GM23338 (cell line): ENCODE measurements around the gene TMEM217. TPM values are rescaled to one million over a fixed set of nuclear protein-coding genes. Genes with fewer than 3 reads are reported as not detected.

Source experiments
- ATAC-seq: fragments of 200-7000 bp; cut with Tn5 transposase; 3 replicates; pipeline ENCODE4 v1.9.1; 2020
- DNase-seq: peaks from one replicate; pipeline ENCODE4 v3.0.0-alpha.2; 2015; ENCODE audit warnings: low spot score
- H2AFZ ChIP-seq: fragments of 200-600 bp; sonication (generic); 2 replicates; pipeline ENCODE4 v1.8.0; 2016; ENCODE audit warnings: antibody characterized with exemption, mild to moderate bottlenecking, moderate library complexity
- H3F3A ChIP-seq: fragments of 200-600 bp; sonication (generic); replicated peaks from 2 replicates; pipeline ENCODE4 v1.8.0; 2017; ENCODE audit warnings: antibody characterized with exemption, mixed run types, low read depth
- H3K27ac ChIP-seq: fragments of 200-600 bp; sonication (generic); 2 replicates; pipeline ENCODE4 v1.6.1; 2016; ENCODE audit warnings: low read depth
- H3K27me3 ChIP-seq: fragments of 200-600 bp; sonication (generic); 2 replicates; pipeline ENCODE4 v1.8.0; 2016; ENCODE audit warnings: mild to moderate bottlenecking, mixed run types, moderate library complexity; ENCODE audit not compliant: insufficient read depth
- H3K36me3 ChIP-seq: fragments of 200-600 bp; sonication (generic); 2 replicates; pipeline ENCODE4 v1.8.0; 2016; ENCODE audit warnings: mild to moderate bottlenecking; ENCODE audit not compliant: insufficient read depth
- H3K4me1 ChIP-seq: fragments of 200-600 bp; sonication (generic); 2 replicates; pipeline ENCODE4 v1.8.0; 2016; ENCODE audit warnings: mild to moderate bottlenecking, moderate library complexity; ENCODE audit not compliant: insufficient read depth
- H3K4me2 ChIP-seq: fragments of 200-600 bp; sonication (generic); 2 replicates; pipeline ENCODE4 v1.7.1; 2017; ENCODE audit warnings: mixed run types
- H3K4me3 ChIP-seq: fragments of 200-600 bp; sonication (generic); 2 replicates; pipeline ENCODE4 v1.6.1; 2016; ENCODE audit warnings: mixed run types
- H3K79me2 ChIP-seq: fragments of 200-600 bp; sonication (generic); replicated peaks from 2 replicates; pipeline ENCODE4 v1.8.0; 2017; ENCODE audit warnings: mild to moderate bottlenecking; ENCODE audit not compliant: insufficient read depth
- H3K9me2 ChIP-seq: fragments of 200-600 bp; sonication (generic); 2 replicates; pipeline ENCODE4 v1.8.0; 2017; ENCODE audit not compliant: insufficient read depth
- H4K20me1 ChIP-seq: fragments of 200-600 bp; sonication (generic); replicated peaks from 2 replicates; pipeline ENCODE4 v1.8.0; 2017; ENCODE audit warnings: mild to moderate bottlenecking; ENCODE audit not compliant: insufficient read depth
- H3K27ac Mint-ChIP-seq: 2 replicates; pipeline ENCODE4 v1.8.0; 2020; ENCODE audit warnings: inconsistent platforms, mild to moderate bottlenecking, moderate library complexity, mixed read lengths
- H3K27me3 Mint-ChIP-seq: 3 replicates; pipeline ENCODE4 v1.8.0; 2022; ENCODE audit warnings: low read depth, mild to moderate bottlenecking, moderate library complexity, mixed read lengths, inconsistent platforms; ENCODE audit not compliant: insufficient read depth, poor library complexity
- H3K36me3 Mint-ChIP-seq: 3 replicates; pipeline ENCODE4 v1.8.0; 2021; ENCODE audit warnings: low read depth, mild to moderate bottlenecking, inconsistent platforms, moderate library complexity, mixed read lengths
- H3K4me1 Mint-ChIP-seq: 3 replicates; pipeline ENCODE4 v1.8.0; 2020; ENCODE audit warnings: mild to moderate bottlenecking, inconsistent platforms, mixed read lengths
- H3K4me3 Mint-ChIP-seq: 3 replicates; pipeline ENCODE4 v1.8.0; 2021; ENCODE audit warnings: moderate library complexity, mild to moderate bottlenecking, inconsistent platforms, mixed read lengths
- H3K9me3 Mint-ChIP-seq: 3 replicates; pipeline ENCODE4 v1.8.0; 2020; ENCODE audit warnings: moderate library complexity, mild to moderate bottlenecking, inconsistent platforms, mixed read lengths
- CREB1 ChIP-seq: fragments of 250-450 bp; sonication (Bioruptor Pico); IDR thresholded peaks from 2 replicates; pipeline ENCODE4 v1.5.0; 2020; ENCODE audit warnings: low read depth, mild to moderate bottlenecking, moderate library complexity
- STAT1 ChIP-seq: IDR thresholded peaks from one replicate; pipeline ENCODE4 v1.6.1; 2016; ENCODE audit warnings: antibody characterized with exemption; ENCODE audit not compliant: unreplicated experiment
- polyA plus RNA-seq: library from polyadenylated mRNA; unstranded; fragments of >200 nt; fragmentation: Nextera tagmentation; extraction: Ambion mirVana; gene quantifications from 2 replicates; pipeline ENCODE4 v1.2.1, GENCODE V29; 2016
- total RNA-seq: library from RNA; depleted of rRNA; stranded (reverse); fragments of >200 nt; shearing (Covaris generic); gene quantifications from 2 replicates; pipeline ENCODE4 v1.2.3, GENCODE V29; 2014
- TF ChIP-seq, protein P1 (sequence below): fragments of 250-450 bp; sonication (Bioruptor Pico); IDR thresholded peaks from 2 replicates; pipeline ENCODE4 v1.5.0; 2020; ENCODE audit warnings: mild to moderate bottlenecking, moderate library complexity
- TF ChIP-seq, protein P2 (sequence below): IDR thresholded peaks from 2 replicates; pipeline ENCODE4 v1.6.1; 2016; ENCODE audit warnings: antibody characterized with exemption
- TF ChIP-seq, protein P3 (sequence below), 2 experiments: fragments of 200-600 bp in 1 of 2; sonication (generic) in 1 of 2; conservative IDR thresholded peaks; 2 replicates each; pipeline versions ENCODE4 v1.5.1 to v1.6.1; 2016 to 2017; ENCODE audit warnings: antibody characterized with exemption in 2 of 2, low read depth in 2 of 2, mild to moderate bottlenecking in 2 of 2, moderate library complexity in 1 of 2

Gene TMEM217
- total and polyA plus RNA-seq, 2 experiments from 2014 or later = 1.3 TPM; not detected in 1

DNA sequence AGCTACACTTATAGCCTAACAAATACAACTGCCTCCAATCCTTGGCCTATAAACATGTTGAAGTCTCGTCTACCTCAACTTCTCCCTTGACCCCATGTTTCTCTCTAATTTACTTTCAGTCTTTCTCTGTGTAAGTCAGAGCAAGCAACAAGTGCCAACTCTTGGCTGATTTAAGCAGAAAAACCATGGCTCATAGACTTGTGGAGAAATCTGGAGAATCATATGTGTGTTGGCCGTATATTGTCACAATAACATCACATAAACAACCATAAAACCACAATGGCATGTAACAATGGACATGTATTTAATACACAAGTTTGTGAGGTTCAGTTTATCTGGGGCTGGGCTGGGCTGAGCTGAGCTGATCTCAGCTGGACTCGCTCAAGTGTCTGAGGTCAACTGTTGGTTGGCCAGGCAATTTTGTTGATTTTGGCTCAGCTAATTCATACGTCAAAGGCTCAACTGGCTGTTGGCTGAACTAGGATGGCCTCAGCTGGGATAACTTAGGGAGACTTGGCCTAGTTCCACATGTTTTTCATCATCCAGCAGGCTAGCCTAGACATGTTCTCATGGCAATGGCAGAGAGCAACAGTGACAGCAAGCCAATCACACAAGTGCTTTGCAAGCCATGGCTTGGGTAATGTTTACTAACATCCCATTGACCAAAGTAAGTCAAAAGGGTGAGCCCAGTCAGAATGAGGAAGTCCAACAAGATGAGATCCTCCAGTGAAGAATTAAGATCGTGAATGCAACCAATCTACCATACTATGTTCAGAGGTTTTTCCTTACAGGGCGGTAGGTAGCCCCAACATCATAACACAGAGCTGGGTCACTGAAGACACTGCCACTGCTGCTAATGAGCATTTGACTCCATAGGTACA lies 13.3 kb downstream of the TMEM217 start:
- H2AFZ ChIP-seq = peak overlapping the region; percentile 72; the same call in 1 of the 2 replicates
- TF ChIP-seq, protein P1, sequence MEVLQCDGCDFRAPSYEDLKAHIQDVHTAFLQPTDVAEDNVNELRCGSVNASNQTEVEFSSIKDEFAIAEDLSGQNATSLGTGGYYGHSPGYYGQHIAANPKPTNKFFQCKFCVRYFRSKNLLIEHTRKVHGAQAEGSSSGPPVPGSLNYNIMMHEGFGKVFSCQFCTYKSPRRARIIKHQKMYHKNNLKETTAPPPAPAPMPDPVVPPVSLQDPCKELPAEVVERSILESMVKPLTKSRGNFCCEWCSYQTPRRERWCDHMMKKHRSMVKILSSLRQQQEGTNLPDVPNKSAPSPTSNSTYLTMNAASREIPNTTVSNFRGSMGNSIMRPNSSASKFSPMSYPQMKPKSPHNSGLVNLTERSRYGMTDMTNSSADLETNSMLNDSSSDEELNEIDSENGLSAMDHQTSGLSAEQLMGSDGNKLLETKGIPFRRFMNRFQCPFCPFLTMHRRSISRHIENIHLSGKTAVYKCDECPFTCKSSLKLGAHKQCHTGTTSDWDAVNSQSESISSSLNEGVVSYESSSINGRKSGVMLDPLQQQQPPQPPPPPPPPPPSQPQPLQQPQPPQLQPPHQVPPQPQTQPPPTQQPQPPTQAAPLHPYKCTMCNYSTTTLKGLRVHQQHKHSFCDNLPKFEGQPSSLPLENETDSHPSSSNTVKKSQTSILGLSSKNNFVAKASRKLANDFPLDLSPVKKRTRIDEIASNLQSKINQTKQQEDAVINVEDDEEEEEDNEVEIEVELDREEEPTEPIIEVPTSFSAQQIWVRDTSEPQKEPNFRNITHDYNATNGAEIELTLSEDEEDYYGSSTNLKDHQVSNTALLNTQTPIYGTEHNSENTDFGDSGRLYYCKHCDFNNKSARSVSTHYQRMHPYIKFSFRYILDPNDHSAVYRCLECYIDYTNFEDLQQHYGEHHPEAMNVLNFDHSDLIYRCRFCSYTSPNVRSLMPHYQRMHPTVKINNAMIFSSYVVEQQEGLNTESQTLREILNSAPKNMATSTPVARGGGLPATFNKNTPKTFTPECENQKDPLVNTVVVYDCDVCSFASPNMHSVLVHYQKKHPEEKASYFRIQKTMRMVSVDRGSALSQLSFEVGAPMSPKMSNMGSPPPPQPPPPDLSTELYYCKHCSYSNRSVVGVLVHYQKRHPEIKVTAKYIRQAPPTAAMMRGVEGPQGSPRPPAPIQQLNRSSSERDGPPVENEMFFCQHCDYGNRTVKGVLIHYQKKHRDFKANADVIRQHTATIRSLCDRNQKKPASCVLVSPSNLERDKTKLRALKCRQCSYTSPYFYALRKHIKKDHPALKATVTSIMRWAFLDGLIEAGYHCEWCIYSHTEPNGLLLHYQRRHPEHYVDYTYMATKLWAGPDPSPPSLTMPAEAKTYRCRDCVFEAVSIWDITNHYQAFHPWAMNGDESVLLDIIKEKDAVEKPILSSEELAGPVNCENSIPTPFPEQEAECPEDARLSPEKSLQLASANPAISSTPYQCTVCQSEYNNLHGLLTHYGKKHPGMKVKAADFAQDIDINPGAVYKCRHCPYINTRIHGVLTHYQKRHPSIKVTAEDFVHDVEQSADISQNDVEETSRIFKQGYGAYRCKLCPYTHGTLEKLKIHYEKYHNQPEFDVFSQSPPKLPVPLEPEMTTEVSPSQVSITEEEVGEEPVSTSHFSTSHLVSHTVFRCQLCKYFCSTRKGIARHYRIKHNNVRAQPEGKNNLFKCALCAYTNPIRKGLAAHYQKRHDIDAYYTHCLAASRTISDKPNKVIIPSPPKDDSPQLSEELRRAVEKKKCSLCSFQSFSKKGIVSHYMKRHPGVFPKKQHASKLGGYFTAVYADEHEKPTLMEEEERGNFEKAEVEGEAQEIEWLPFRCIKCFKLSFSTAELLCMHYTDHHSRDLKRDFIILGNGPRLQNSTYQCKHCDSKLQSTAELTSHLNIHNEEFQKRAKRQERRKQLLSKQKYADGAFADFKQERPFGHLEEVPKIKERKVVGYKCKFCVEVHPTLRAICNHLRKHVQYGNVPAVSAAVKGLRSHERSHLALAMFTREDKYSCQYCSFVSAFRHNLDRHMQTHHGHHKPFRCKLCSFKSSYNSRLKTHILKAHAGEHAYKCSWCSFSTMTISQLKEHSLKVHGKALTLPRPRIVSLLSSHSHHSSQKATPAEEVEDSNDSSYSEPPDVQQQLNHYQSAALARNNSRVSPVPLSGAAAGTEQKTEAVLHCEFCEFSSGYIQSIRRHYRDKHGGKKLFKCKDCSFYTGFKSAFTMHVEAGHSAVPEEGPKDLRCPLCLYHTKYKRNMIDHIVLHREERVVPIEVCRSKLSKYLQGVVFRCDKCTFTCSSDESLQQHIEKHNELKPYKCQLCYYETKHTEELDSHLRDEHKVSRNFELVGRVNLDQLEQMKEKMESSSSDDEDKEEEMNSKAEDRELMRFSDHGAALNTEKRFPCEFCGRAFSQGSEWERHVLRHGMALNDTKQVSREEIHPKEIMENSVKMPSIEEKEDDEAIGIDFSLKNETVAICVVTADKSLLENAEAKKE (CRISPR knock-in tag) = no peak
- TF ChIP-seq STAT1 (no peak), CREB1 (CRISPR knock-in tag) (no peak)
- TF ChIP-seq, protein P2, sequence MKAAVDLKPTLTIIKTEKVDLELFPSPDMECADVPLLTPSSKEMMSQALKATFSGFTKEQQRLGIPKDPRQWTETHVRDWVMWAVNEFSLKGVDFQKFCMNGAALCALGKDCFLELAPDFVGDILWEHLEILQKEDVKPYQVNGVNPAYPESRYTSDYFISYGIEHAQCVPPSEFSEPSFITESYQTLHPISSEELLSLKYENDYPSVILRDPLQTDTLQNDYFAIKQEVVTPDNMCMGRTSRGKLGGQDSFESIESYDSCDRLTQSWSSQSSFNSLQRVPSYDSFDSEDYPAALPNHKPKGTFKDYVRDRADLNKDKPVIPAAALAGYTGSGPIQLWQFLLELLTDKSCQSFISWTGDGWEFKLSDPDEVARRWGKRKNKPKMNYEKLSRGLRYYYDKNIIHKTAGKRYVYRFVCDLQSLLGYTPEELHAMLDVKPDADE = no peak
- TF ChIP-seq, protein P3, sequence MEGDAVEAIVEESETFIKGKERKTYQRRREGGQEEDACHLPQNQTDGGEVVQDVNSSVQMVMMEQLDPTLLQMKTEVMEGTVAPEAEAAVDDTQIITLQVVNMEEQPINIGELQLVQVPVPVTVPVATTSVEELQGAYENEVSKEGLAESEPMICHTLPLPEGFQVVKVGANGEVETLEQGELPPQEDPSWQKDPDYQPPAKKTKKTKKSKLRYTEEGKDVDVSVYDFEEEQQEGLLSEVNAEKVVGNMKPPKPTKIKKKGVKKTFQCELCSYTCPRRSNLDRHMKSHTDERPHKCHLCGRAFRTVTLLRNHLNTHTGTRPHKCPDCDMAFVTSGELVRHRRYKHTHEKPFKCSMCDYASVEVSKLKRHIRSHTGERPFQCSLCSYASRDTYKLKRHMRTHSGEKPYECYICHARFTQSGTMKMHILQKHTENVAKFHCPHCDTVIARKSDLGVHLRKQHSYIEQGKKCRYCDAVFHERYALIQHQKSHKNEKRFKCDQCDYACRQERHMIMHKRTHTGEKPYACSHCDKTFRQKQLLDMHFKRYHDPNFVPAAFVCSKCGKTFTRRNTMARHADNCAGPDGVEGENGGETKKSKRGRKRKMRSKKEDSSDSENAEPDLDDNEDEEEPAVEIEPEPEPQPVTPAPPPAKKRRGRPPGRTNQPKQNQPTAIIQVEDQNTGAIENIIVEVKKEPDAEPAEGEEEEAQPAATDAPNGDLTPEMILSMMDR (conservative IDR thresholded peaks at IDR 0.05; ENCODE audit: low read depth in 2 of 2) = no peak
- no peak for ATAC-seq

More for the DNA sequence above, 13.3 kb downstream of the TMEM217 start:
- Histone ChIP-seq H3K27ac (no peak overlapping the region), H3K27me3 (no peaks in the 10 kb centered on the region), H3K36me3 (no peaks in the 10 kb centered on the region), H4K20me1 (no peaks in the 10 kb centered on the region), H3K4me1 (no peaks in the 10 kb centered on the region), H3F3A (0 out of 2 replicates have a peak, but pooled peaks cover 1% of the 10 kb centered on the region), H3K4me3 (no peak overlapping the region), H3K4me2 (no peak overlapping the region), H3K79me2 (no peaks in the 10 kb centered on the region), H3K9me2 (peaks cover 4% of the 10 kb centered on the region; the same call in 1 of the 2 replicates)
- H3K36me3 Mint-ChIP-seq = no peaks in the 10 kb centered on the region
- DNase-seq = no peak
- H3K27ac Mint-ChIP-seq = no peak overlapping the region
- H3K4me1 Mint-ChIP-seq = no peaks in the 10 kb centered on the region
- peaks cover 2% of the 10 kb centered on the region for H3K27me3 Mint-ChIP-seq
- H3K4me3 Mint-ChIP-seq = no peak overlapping the region
- no peaks in the 10 kb centered on the region; the same call in 2 of the 3 replicates for H3K9me3 Mint-ChIP-seq
